Esophagus muscularis mucosa (tissue), 4 donors: ENCODE data around the gene KCTD5. TPM values are rescaled to one million over a fixed set of nuclear protein-coding genes. Genes with fewer than 3 reads are reported as not detected.
"Not testable (repeated sequence)": the region's sequence is repeated elsewhere in the genome, so short reads cannot be mapped to it uniquely, and the experiment has no call there.

Experiments
- DNase-seq: peaks from one replicate; pipeline ENCODE4 v3.0.0-alpha.2; 2017; ENCODE audit errors: extremely low spot score
- H3K27ac ChIP-seq, 4 donors: fragments of 200-600 bp; sonication (generic); replicated peaks in 1 of 4; 1 replicate in 3 of 4; 2 replicates in 1 of 4; pipeline ENCODE4 v1.5.1; 2016 to 2019; ENCODE audit warnings: mild to moderate bottlenecking in 1 of 4
- H3K27me3 ChIP-seq, 4 donors: fragments of 200-600 bp; sonication (generic); one replicate each; pipeline versions ENCODE4 v1.5.1 to v1.6.0; 2016 to 2019
- H3K36me3 ChIP-seq, 4 donors: fragments of 200-600 bp; sonication (generic); one replicate each; pipeline ENCODE4 v1.5.1; 2016 to 2019
- H3K4me1 ChIP-seq, 4 donors: fragments of 200-600 bp; sonication (generic); one replicate each; pipeline ENCODE4 v1.5.1; 2016 to 2019
- H3K4me3 ChIP-seq, 4 donors: fragments of 200-600 bp; sonication (generic); 1 replicate in 2 of 4; 2 replicates in 2 of 4; pipeline ENCODE4 v1.5.1; 2016 to 2019; ENCODE audit warnings: mild to moderate bottlenecking in 4 of 4, moderate library complexity in 1 of 4
- H3K9me3 ChIP-seq, 4 donors: fragments of 200-600 bp; sonication (generic); 1 replicate in 3 of 4; 2 replicates in 1 of 4; pipeline ENCODE4 v1.5.1; 2016 to 2019
- CTCF ChIP-seq, 3 experiments: fragments of 200-600 bp in 2 of 3; fragments of 450-650 bp in 1 of 3; sonication (generic) in 2 of 3; IDR thresholded peaks; one replicate each; pipeline ENCODE4 v1.5.1; 2017 to 2019; ENCODE audit warnings: antibody characterized with exemption in 3 of 3, mild to moderate bottlenecking in 2 of 3, moderate library complexity in 1 of 3
- EP300 ChIP-seq: sonication (generic); formaldehyde crosslinking; IDR thresholded peaks from one replicate; pipeline ENCODE4 v1.6.1; 2017; ENCODE audit warnings: antibody characterized with exemption
- POLR2A ChIP-seq: fragments of 450-650 bp; IDR thresholded peaks from one replicate; pipeline ENCODE4 v1.6.1; 2017; ENCODE audit warnings: antibody characterized with exemption, moderate library complexity, mild to moderate bottlenecking, low read depth
- POLR2AphosphoS5 ChIP-seq, 2 donors: sonication (generic); formaldehyde crosslinking; IDR thresholded peaks; one replicate each; pipeline ENCODE4 v1.6.1; 2017; ENCODE audit warnings: antibody characterized with exemption in 2 of 2
- WGBS: methylation state at CpG from one replicate; pipeline ENCODE4 v1.1.5; 2018; 5-methylcytosine and 5-hydroxymethylcytosine counted together
- intact Hi-C: fragments of 100-400 bp; cut with DNase I; formaldehyde crosslinking; loops from one replicate; pipeline ENCODE4 v1.15.1; 2023
- total RNA-seq, 4 donors: library from RNA; depleted of rRNA; stranded (reverse); fragments of >200 nt; gene quantifications; one replicate each; pipeline versions ENCODE4 v1.1.0 to v1.2.1, GENCODE V29; 2016

KCTD5 gene
- total RNA-seq, 4 donors from 2014 or later: 9.1 to 22.1 (median 15.7) TPM

GRCh38 chr16:2686912-2687507 is 4.7 kb downstream of the KCTD5 start:
- no peak for TF ChIP-seq EP300
- no peak for TF ChIP-seq POLR2A
- TF ChIP-seq POLR2AphosphoS5 (IDR thresholded peaks at IDR 0.05): no peak
- WGBS: 73% methylated on average over 19 of the region's 20 CpGs
- H3K4me3 ChIP-seq: no peak overlapping the region
- peaks cover 0 to 23% (median 12%) of the 10 kb centered on the region in 4 donors for H3K36me3 ChIP-seq
- intact Hi-C loops: no loop called here
- no peaks in the 10 kb centered on the region for H3K27me3 ChIP-seq
- no peak overlapping the region for H3K27ac ChIP-seq
- H3K9me3 ChIP-seq: no peaks in the 10 kb centered on the region
- DNase-seq: no peak
- peaks cover 21 to 51% (median 32%) of the 10 kb centered on the region in 4 donors for H3K4me1 ChIP-seq

GRCh38 chr16:2687531-2688308 is 5.4 kb downstream of the KCTD5 start:
- intact Hi-C loops: no loop called here
- 87% methylated on average over 18 of the region's 19 CpGs for WGBS

GRCh38 chr16:2689422-2689821 is 7.1 kb downstream of the KCTD5 start:
- H3K4me3 ChIP-seq, H3K27me3 ChIP-seq, DNase-seq, intact Hi-C loops, H3K27ac ChIP-seq, H3K9me3 ChIP-seq: not testable (repeated sequence)
- H3K4me1 ChIP-seq: peaks cover 26 to 55% (median 36%) of the 10 kb centered on the region in 4 donors
- H3K36me3 ChIP-seq: peaks cover 0 to 25% (median 16%) of the 10 kb centered on the region in 4 donors
- WGBS: 68% methylated on average over 4 of the region's 13 CpGs

More at GRCh38 chr16:2687531-2688308, 5.4 kb downstream of the KCTD5 start:
- Histone ChIP-seq H3K27me3 (no peaks in the 10 kb centered on the region), H3K9me3 (no peaks in the 10 kb centered on the region), H3K36me3 (peaks cover 0 to 25% (median 16%) of the 10 kb centered on the region in 4 donors), H3K4me1 (peaks cover 25 to 57% (median 38%) of the 10 kb centered on the region in 4 donors), H3K4me3 (no peak overlapping the region), H3K27ac (no peak overlapping the region)
- TF ChIP-seq CTCF (IDR thresholded peaks at IDR 0.05): no peak
- TF ChIP-seq POLR2AphosphoS5 (IDR thresholded peaks at IDR 0.05): no peak
- TF ChIP-seq POLR2A: no peak
- no peak for DNase-seq

GRCh38 chr16:2689968-2690801 is 7.9 kb downstream of the KCTD5 start:
- peaks cover 22 to 50% (median 34%) of the 10 kb centered on the region in 4 donors for H3K4me1 ChIP-seq

GRCh38 chr16:2690852-2691251 is 8.5 kb downstream of the KCTD5 start:
- no peak overlapping the region for H3K27ac ChIP-seq
- DNase-seq: no peak
- 91% methylated on average over 8 of the region's 11 CpGs for WGBS
- TF ChIP-seq POLR2AphosphoS5 (IDR thresholded peaks at IDR 0.05): no peak
- no peak for TF ChIP-seq EP300
- TF ChIP-seq POLR2A: no peak
- no peak for TF ChIP-seq CTCF (IDR thresholded peaks at IDR 0.05)
- H3K27me3 ChIP-seq: no peaks in the 10 kb centered on the region
- H3K9me3 ChIP-seq: no peaks in the 10 kb centered on the region
- intact Hi-C loops: no loop called here
- H3K4me1 ChIP-seq: peaks cover 22 to 50% (median 34%) of the 10 kb centered on the region in 4 donors
- no peak overlapping the region for H3K4me3 ChIP-seq
- peaks cover 0 to 25% (median 16%) of the 10 kb centered on the region in 4 donors for H3K36me3 ChIP-seq

More at GRCh38 chr16:2689968-2690801, 7.9 kb downstream of the KCTD5 start:
- intact Hi-C loops: no loop called here
- Histone ChIP-seq H3K4me3 (no peak overlapping the region), H3K27ac (no peak overlapping the region), H3K27me3 (no peaks in the 10 kb centered on the region), H3K9me3 (no peaks in the 10 kb centered on the region), H3K36me3 (peaks cover 0 to 25% (median 16%) of the 10 kb centered on the region in 4 donors)
- TF ChIP-seq POLR2AphosphoS5 (IDR thresholded peaks at IDR 0.05) (no peak), EP300 (no peak), POLR2A (no peak), CTCF (IDR thresholded peaks at IDR 0.05) (no peak)
- DNase-seq: no peak
- WGBS: 77% methylated on average over 24 of the region's 36 CpGs
